AG09309 (cell line): ENCODE measurements around the gene CNDP1.

Experiments
- DNase-seq: peaks from one replicate; pipeline ENCODE4 v3.0.0-alpha.2; 2010; ENCODE audit warnings: low read depth
- H3K4me3 ChIP-seq: 2 replicates; pipeline ENCODE4 v1.5.1; 2011; ENCODE audit warnings: mild to moderate bottlenecking, low read depth, low read length, moderate library complexity; ENCODE audit not compliant: control insufficient read depth
- TF ChIP-seq, protein P1 (sequence below): IDR thresholded peaks from 2 replicates; pipeline ENCODE4 v1.5.1; 2011; ENCODE audit warnings: mild to moderate bottlenecking, low read depth, low read length, inconsistent platforms; ENCODE audit not compliant: insufficient read depth, control insufficient read depth; ENCODE audit errors: missing control alignments

Gene CNDP1

GRCh38 chr18:74613381-74613780 is 79.1 kb downstream of the CNDP1 start:
- H3K4me3 ChIP-seq, result no peak overlapping the region
- TF ChIP-seq, protein P1, sequence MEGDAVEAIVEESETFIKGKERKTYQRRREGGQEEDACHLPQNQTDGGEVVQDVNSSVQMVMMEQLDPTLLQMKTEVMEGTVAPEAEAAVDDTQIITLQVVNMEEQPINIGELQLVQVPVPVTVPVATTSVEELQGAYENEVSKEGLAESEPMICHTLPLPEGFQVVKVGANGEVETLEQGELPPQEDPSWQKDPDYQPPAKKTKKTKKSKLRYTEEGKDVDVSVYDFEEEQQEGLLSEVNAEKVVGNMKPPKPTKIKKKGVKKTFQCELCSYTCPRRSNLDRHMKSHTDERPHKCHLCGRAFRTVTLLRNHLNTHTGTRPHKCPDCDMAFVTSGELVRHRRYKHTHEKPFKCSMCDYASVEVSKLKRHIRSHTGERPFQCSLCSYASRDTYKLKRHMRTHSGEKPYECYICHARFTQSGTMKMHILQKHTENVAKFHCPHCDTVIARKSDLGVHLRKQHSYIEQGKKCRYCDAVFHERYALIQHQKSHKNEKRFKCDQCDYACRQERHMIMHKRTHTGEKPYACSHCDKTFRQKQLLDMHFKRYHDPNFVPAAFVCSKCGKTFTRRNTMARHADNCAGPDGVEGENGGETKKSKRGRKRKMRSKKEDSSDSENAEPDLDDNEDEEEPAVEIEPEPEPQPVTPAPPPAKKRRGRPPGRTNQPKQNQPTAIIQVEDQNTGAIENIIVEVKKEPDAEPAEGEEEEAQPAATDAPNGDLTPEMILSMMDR, result no peak
- no peak for DNase-seq

- H3K4me3 ChIP-seq, result no peak overlapping the region
- no peak for DNase-seq
- TF ChIP-seq, protein P1, result no peak
Measured at GRCh38 chr18:74616494-74616893, 82.2 kb downstream of the CNDP1 start.

- no peak for DNase-seq
- no peak overlapping the region for H3K4me3 ChIP-seq
- TF ChIP-seq, protein P1, result no peak
Measured at GRCh38 chr18:74617486-74617885, 83.2 kb downstream of the CNDP1 start.

GRCh38 chr18:74622072-74622471 is 87.8 kb downstream of the CNDP1 start:
- TF ChIP-seq, protein P1, result no peak
- no peak overlapping the region for H3K4me3 ChIP-seq
- no peak for DNase-seq

DNA sequence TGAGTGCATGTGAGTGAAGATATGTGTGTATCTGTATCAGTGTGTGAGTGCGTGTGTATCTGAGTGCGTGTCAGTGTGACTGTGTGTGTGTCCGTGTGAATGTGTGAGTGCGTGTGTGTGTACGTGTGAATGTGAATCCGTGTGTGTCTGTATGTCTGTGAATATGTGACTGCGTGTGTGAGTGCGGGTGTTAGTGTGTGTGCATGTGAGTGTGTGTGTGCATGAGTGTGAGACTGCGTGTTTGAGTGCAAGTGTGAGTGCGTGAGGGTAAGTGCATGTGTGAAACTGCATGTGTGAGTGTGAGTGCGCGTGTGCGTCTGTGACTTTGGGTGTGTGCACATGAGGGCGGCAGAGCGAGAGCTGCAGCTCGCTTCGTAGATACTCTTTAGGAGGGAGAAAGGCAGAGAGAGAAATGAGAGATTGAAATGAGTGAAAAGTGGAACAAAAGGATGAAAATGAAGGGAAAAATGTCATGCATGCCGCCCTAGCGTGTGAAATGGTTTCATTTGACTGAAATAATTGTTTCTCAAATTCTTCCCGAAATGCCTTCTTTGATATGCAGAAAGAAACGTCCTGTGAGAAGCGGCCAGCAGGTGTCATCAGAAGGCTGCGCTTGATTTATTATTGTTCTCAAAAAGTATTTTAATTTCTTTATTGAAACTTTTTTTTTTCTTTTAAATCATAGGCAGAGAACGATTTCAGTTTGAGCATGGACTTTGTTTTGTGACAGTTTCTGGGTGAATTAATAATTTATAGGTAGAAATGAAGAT is 88.9 kb downstream of the CNDP1 start:
- TF ChIP-seq, protein P1, result peak; percentile 22
- no peak for DNase-seq
- no peak overlapping the region for H3K4me3 ChIP-seq

DNA sequence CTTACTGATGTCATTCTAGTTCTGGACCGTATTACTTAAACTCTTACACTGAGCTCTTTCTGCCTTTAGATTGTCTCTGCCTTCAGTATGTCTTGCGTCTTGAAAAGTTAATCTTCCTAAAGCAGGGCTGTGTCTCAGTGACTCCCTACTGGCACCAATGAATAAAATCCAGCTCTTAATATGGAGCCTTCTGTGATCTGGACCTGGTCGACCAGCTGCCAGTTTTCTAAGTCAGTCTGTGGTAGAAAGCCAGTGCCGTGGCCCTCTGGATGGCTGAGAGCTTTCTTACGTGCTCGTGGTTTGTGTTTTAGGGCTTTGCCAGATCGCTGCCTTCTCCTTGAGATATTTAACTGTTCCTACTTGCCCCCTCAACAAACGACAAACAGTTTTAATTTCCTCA is 90.2 kb downstream of the CNDP1 start:
- H3K4me3 ChIP-seq, result no peak overlapping the region
- TF ChIP-seq, protein P1, result no peak
- DNase-seq, result no peak
